ENCODE measurements around the gene C4orf51. TPM values are rescaled to one million over a fixed set of nuclear protein-coding genes. Genes with fewer than 3 reads are reported as not detected.
A peak's percentile ranks its signal among the peaks of the same experiment; 100 is the strongest.

Gene C4orf51
- total and polyA plus RNA-seq, 7 donors, result not detected

DNA sequence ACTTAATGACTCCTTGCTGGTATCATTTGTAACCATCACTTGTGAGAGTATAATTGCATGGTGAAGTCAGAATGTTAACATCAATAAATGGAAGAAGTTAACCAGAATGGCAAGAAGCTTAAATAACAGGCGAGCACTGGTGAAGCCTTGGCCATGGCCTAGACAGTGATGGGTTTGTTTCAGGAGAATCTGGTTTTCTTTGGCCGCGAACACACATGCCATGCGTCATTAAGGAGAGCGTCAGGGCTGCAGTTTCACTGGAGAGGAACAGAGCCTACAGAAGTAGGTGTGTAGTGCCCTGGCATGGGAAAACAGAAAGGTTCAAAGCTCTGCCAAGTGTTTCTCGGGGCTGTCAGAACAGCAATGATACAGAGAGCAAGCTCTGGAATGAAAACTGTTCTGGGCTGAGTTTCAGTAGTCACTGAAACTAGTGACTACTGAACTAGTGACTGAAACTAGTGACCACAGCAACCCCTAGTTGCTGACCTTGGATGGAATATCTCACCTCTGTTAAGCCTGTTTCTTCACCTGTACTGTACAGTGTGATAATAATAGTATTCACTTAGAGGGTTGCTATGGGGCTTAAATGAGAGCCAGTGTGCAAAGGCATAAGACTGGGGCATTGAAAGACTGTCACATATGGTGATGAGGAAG lies 93.8 kb downstream of the C4orf51 start:
- 63 to 70% (median 64%) methylated on average over 6 of the region's 6 CpGs for WGBS, 3 donors
- TF ChIP-seq, protein P1, sequence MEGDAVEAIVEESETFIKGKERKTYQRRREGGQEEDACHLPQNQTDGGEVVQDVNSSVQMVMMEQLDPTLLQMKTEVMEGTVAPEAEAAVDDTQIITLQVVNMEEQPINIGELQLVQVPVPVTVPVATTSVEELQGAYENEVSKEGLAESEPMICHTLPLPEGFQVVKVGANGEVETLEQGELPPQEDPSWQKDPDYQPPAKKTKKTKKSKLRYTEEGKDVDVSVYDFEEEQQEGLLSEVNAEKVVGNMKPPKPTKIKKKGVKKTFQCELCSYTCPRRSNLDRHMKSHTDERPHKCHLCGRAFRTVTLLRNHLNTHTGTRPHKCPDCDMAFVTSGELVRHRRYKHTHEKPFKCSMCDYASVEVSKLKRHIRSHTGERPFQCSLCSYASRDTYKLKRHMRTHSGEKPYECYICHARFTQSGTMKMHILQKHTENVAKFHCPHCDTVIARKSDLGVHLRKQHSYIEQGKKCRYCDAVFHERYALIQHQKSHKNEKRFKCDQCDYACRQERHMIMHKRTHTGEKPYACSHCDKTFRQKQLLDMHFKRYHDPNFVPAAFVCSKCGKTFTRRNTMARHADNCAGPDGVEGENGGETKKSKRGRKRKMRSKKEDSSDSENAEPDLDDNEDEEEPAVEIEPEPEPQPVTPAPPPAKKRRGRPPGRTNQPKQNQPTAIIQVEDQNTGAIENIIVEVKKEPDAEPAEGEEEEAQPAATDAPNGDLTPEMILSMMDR (IDR thresholded peaks at IDR 0.05), result no peak
- intact Hi-C loops (cut with DNase I), result no loop called here
- H3K4me3 ChIP-seq, result no peak overlapping the region
- H3K27me3 ChIP-seq (ENCODE audit: insufficient read depth in 3 of 3, low read length in 2 of 3), result no peaks in the 10 kb centered on the region
- H3K9me3 ChIP-seq, result no peaks in the 10 kb centered on the region
- no peak for DNase-seq
- H3K27ac ChIP-seq, result peak overlapping the region; percentile 68
- ATAC-seq, result peak; percentile 71 to 85 (median 80)
- H3K36me3 ChIP-seq (ENCODE audit: insufficient read depth in 1 of 2, low read depth in 1 of 2), result peaks cover 2 to 52% of the 10 kb centered on the region in 2 donors
- peaks cover 5% of the 10 kb centered on the region for H3K4me1 ChIP-seq

DNA sequence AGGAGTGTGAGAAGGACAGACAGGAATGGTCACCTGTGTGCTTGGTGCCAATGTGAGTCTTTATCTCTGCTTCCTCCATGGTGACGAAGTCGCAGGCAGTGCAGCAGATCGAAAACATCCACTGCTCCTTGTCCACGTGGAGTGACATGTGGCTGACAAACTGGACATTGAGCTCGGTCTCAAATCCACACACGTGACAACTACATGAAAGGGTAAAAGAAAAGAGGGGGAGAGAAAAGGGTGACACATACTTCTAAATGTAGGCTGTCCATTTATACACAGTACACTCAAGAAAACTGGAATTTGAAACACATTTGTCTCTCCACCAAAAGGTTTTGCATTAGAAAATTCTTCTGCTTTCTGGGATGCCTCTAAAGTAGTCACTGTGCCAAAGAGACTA lies 94.5 kb downstream of the C4orf51 start:
- intact Hi-C loops (cut with DNase I), result no loop called here
- no peak for DNase-seq
- no peak overlapping the region for H3K4me3 ChIP-seq
- TF ChIP-seq, protein P1 (IDR thresholded peaks at IDR 0.05), result no peak
- no peaks in the 10 kb centered on the region for H3K4me1 ChIP-seq
- H3K9me3 ChIP-seq, result no peaks in the 10 kb centered on the region
- H3K36me3 ChIP-seq (ENCODE audit: insufficient read depth in 1 of 2, low read depth in 1 of 2), result peaks cover 2 to 58% of the 10 kb centered on the region in 2 donors
- peak overlapping the region; percentile 68 for H3K27ac ChIP-seq
- H3K27me3 ChIP-seq (ENCODE audit: insufficient read depth in 3 of 3, low read length in 2 of 3), result no peaks in the 10 kb centered on the region
- 64 to 93% (median 91%) methylated on average over 6 of the region's 6 CpGs for WGBS, 3 donors
- peak; percentile 37 to 67 (median 62) for ATAC-seq

DNA sequence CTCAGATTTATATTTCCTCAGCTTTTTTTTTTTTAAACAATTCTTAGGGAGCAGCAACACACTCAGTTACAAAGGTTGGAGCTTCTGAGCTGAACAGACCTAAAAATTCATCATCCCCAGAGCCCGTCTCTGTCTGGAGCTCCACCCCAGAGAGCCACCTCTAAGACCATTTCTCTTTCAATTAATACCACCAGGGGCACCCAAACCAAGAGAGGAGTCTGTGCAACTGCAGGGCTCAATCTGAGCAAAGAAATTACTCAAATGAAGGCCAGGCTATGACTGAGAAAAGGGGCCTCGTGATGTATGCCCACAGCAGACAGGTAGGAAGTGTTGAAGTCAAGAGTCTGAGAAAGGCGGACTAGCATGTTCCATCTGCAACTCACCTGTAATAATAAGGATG lies 95.5 kb downstream of the C4orf51 start:
- intact Hi-C loops (cut with DNase I), result no loop called here
- ATAC-seq (no peak), DNase-seq (no peak)
- TF ChIP-seq, protein P1 (IDR thresholded peaks at IDR 0.05), result no peak
- no peak overlapping the region for H3K27ac ChIP-seq
- H3K36me3 ChIP-seq (ENCODE audit: insufficient read depth in 1 of 2, low read depth in 1 of 2), result peaks cover 2 to 60% of the 10 kb centered on the region in 2 donors
- H3K4me1 ChIP-seq, result no peaks in the 10 kb centered on the region
- H3K27me3 ChIP-seq (ENCODE audit: insufficient read depth in 3 of 3, low read length in 2 of 3), result no peaks in the 10 kb centered on the region
- no peak overlapping the region for H3K4me3 ChIP-seq
- 94 to 99% (median 95%) methylated on average over 3 of the region's 3 CpGs for WGBS, 3 donors
- no peaks in the 10 kb centered on the region for H3K9me3 ChIP-seq

DNA sequence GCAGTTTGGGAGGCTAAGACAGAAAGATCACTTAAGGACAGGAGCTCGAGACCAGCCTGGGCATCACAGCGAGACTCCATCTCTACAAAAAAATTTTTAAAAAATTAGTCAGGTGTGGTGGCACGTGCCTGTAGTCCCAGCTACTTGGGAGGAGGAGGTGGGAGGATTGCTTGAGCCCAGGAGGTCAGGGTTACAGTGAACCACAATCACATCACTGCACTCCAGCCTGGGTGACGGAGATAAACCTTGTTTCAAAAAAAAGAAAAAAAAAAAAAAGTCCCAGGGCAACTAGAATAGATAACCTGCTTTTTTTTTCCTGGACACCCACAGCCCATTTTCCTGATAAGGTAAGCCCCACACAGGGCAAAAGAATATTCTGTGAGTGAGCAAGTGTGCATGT lies 96.3 kb downstream of the C4orf51 start:
- no peak for DNase-seq
- ATAC-seq, result no peak
- TF ChIP-seq, protein P1 (IDR thresholded peaks at IDR 0.05), result no peak
- Histone ChIP-seq H3K4me3 (no peak overlapping the region), H3K9me3 (no peaks in the 10 kb centered on the region), H3K27ac (no peak overlapping the region), H3K27me3 (ENCODE audit: insufficient read depth in 3 of 3, low read length in 2 of 3) (no peaks in the 10 kb centered on the region), H3K4me1 (no peaks in the 10 kb centered on the region), H3K36me3 (ENCODE audit: insufficient read depth in 1 of 2, low read depth in 1 of 2) (peaks cover 2 to 56% of the 10 kb centered on the region in 2 donors)
- intact Hi-C loops (cut with DNase I), result no loop called here
- 82 to 92% (median 84%) methylated on average over 4 of the region's 4 CpGs for WGBS, 3 donors

DNA sequence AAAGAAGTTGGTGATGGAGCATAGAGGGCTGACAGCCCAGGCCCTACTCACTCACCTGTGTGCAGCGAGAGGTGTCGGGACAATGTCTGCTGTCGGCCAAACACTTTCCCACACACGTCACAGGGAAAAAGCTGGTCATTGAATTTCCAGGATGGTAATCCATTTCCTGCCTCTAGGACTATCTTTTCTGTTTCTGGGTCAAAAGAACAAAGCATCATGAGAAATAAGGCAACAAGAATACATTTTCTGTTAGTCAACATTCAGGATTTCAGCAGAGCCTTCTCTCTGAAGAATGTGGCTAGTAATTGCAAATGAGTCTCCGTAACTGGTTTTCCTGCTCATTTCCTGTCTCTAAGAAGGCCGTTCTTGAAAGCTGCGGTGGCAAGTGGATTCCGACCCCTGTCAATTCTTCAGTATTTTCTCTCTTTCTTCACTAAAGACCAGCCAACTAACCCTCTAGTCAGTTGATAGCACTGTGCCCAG lies 99.4 kb downstream of the C4orf51 start:
- peaks cover 8% of the 10 kb centered on the region for H3K9me3 ChIP-seq
- intact Hi-C loops (cut with DNase I), result no loop called here
- H3K27ac ChIP-seq, result no peak overlapping the region
- H3K4me3 ChIP-seq, result no peak overlapping the region
- no peaks in the 10 kb centered on the region for H3K4me1 ChIP-seq
- 70 to 83% (median 80%) methylated on average over 8 of the region's 8 CpGs for WGBS, 3 donors
- peaks cover 2 to 43% of the 10 kb centered on the region in 2 donors for H3K36me3 ChIP-seq (ENCODE audit: insufficient read depth in 1 of 2, low read depth in 1 of 2)
- H3K27me3 ChIP-seq (ENCODE audit: insufficient read depth in 3 of 3, low read length in 2 of 3), result no peaks in the 10 kb centered on the region
- TF ChIP-seq, protein P1 (IDR thresholded peaks at IDR 0.05), result no peak
- DNase-seq (no peak), ATAC-seq (no peak)
